ENCODE results near the gene SYNE3.
"Not testable (repeated sequence)": the region's sequence is repeated elsewhere in the genome, so short reads cannot be mapped to it uniquely, and the experiment has no call there.

The SYNE3 gene

GRCh38 chr14:95523051-95523814 is 6.8 kb upstream of the SYNE3 start:
- DNase-seq: no peak

- DNase-seq: no peak
Measured at GRCh38 chr14:95522556-95522955, 6.1 kb upstream of the SYNE3 start.

GRCh38 chr14:95522116-95522515 is 5.7 kb upstream of the SYNE3 start:
- DNase-seq: no peak

- DNase-seq: no peak
Measured at GRCh38 chr14:95521001-95521400, 4.6 kb upstream of the SYNE3 start.

DNA sequence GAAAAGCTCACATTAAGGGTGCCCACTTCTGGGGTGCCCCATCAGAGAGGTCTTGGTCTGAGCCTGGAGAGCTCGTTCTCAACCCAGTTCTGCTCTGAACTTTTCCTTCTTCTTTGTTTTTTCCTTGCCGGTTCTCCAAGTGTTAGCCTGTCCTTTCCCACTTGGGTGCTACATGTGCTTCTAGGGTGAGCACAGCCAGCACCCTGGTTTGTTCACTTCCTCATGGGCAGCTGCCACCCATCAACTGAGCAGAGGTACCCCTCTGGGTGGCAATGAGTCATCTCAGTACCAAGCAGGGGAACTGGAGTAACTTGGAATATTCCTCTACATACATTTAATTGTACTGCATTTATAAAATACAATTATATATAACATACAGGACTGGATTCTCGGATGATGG is 3.9 kb upstream of the SYNE3 start:
- no peak for DNase-seq

GRCh38 chr14:95519699-95520098 is 3.2 kb upstream of the SYNE3 start:
- no peak for DNase-seq

DNA sequence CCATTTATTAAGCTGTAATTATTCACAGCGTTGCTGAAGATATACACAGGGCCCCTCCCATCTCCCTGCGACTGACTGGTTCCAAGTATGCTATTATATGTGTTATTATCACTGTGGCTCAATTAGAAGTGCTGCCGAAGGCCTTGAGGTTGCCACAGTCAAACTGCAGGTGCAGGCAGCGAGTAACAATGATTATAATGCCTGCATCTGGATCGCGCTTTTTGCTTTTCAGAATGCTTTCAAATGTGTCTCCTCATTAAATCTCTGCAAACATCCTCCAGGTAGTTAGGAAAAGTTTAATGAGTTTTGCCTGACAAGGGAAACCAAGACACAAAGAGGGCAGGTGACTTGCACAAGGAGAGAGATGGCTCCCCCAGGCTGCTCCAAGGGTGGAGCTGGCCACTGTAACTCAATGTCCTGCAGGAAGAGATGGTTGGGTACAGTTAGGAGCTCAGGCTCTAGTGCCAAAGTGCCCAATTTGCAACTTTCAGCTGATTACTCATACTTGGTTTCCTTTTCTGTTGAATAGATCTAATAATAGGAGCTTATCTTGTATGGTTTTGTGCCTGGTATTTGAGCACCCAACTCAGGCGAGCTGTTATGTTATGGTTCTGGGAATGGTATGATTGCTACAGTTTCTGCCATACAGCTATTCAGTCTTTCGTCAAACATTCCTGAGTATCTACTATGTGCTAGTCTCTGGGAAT is 1.7 kb upstream of the SYNE3 start:
- DNase-seq: peak; percentile 83

DNA sequence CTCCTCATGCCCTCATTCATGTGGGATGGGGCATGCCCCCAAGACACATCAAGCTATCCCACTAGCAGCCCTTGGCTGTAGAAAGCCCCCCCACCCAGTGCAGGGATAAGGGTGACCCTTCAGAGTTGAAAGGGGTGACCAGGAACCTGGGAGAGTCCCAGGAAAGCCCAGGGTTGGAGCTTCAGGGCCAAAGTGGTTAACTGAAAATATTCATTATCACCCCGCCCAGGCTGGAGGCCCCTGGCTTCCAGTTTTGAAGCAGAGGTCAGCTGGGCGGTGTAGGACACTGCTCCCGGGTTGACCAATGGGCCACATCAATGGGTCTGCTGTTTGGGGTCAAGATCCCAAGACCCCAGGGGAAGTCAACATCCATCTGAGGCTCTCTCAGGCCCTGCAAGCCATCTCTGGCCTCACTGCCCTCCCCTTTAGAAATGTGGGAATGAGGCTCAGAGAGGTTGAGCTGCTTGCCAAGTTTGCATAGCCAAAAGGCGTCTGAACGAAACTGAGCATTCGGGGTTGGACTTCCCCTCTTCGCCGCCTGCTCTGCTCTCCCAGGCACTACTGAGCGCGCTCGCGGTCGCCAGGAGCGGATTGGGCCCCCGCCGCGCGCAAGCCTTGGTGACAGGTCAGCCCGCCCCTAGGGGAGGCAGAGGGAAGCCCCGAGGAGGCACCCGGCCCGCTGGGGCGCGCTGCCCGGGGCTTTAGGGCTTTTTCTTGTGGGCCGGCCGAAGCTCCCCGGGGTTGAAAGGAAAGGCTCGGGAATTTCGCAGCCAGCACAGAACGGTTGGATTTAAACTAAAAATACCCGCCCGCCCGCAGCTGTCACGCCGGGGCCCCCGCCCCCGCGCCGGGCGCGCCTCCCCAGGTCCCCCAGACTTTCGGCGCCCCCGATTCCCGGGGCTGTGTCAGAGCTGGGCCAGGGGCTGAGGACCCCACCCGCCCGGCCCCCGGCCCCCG is 576 bp downstream of the SYNE3 start:
- DNase-seq: peak; percentile 38

GRCh38 chr14:95515080-95515489 is 1.4 kb downstream of the SYNE3 start:
- no peak for DNase-seq

DNA sequence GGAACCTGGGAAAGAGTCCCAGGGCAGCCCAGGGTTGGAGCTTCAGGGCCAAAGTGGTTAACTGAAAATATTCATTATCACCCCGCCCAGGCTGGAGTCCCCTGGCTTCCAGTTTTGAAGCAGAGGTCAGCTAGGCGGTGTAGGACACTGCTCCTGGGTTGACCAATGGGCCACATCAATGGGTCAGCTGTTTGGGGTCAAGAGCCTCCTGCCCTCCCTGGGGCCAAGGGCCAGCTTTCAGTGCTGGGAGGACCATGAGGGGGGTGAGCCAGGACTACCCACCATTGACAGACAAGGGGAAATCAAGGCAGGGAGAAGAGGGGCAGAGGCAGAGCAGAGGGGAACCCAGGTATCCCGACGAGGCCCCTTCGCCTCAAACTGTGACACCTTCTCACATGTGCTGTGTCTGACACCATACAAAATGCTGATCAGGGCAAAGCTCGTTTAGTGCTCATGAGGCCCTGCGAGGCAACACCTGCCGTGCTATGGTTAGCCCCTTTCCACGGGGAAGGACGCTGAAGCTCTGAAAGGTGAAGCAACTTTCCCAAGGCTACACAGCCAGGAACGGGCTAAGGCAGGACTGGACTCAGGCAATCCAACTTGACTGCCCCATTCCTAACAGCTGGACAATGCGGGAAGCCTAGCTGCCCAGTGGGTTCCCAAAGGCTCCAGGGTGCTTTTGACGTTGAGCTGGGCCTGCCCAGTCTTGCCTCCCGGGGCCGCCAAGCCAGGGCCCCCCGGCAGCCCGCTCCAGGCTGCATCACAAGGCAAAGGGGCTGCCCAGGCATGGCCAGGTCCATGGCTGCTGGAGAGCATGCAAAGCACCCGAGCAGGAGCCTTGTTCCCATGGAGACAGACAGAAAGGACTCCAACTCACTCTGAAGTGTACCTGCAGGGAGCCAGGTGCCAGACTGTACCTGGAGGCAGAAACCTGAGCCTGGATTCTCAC is 2.0 kb downstream of the SYNE3 start:
- peak; percentile 65 for DNase-seq

DNA sequence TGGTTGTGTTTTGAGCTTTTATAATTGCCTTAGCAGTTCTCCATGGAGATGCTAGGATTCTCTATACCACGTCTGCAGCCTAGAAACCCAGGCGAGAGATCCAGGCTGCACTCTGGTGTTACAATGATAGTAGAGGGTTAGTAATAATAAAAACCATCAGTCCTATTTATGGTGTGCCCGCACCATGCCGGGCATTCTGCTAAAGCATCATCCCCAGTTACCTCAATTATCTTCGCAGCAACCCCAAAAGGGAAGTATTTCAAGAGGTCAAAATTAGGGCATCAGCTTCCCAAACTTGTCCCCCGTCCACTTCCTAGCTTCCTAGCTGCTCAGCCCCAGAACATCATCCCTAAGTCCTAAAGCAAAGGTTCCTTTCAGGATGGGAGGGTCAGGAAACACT is 3.2 kb downstream of the SYNE3 start:
- no peak for DNase-seq

DNA sequence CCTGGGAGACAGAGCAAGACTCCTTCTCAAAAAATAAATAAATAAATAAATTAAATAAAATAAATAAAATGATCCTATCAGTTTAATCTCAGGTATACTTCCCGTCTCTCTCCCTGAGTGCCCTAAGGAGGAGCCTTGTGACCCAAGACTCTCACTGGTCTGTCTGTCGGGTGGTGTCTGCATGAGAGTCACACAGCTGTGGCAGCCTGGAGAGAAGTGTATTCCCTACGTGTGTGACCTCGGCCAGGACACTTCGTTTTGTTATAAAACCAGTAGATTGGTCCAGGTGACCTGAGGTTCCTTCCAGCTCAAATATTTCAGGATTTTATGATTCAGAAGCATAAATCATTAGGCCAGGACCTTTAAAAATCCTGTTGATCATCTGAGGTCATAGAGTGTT is 4.8 kb downstream of the SYNE3 start:
- DNase-seq: no peak

DNA sequence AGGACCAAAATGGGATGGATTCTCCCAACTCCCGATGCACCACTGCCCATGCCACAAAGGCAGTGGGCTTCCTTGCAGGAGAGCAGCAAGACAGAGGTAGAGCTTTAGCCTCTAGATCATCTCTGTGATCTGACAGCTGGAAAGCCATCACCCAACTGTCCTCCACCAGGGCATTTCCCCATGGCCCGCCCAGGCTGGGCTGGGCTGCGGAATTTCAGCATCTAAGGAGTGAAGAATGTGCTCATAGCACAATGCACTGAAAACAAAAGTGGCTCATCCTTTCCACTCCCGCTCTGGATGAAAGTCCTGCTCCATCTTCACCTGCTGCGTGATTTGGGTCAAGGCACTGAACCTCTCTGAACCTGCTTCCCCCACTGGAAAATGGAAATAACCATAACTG is 5.6 kb downstream of the SYNE3 start:
- no peak for DNase-seq

GRCh38 chr14:95510344-95510743 is 6.1 kb downstream of the SYNE3 start:
- DNase-seq: not testable (repeated sequence)

GRCh38 chr14:95509495-95509894 is 7.0 kb downstream of the SYNE3 start:
- no peak for DNase-seq

GRCh38 chr14:95508377-95508776 is 8.1 kb downstream of the SYNE3 start:
- no peak for DNase-seq

GRCh38 chr14:95507701-95508103 is 8.7 kb downstream of the SYNE3 start:
- no peak for DNase-seq

DNA sequence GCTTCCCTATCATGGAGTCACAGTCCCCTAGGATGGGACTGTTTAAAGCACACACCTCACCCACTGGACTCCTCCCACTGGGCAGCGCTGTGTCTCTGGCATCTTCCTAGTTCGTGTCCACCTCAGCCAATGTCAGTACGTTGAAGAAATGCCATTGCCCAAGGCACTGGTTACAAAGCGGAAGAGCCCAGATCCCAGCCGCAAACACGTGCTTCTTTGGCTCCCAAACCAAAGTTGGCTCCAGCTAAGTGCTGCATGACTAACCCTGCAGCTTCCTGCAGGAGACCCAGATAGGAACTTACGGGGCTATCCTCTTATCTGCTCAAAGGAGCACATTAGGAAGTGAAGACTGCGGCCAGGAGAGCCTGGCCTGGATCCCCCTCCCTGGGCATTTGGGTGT is 9.3 kb downstream of the SYNE3 start:
- DNase-seq: no peak

GRCh38 chr14:95505030-95505589 is 11.3 kb downstream of the SYNE3 start:
- no peak for DNase-seq

- no peak for DNase-seq
Measured at GRCh38 chr14:95504135-95505029, 12.1 kb downstream of the SYNE3 start.

Measured in NCI-H1417 treated with DMSO at 0.1 percent for 48 hours (cell line).